Bronchial epithelial cell (primary cell): ENCODE results near the gene INSYN2B. TPM values are rescaled to one million over a fixed set of nuclear protein-coding genes. Genes with fewer than 3 reads are reported as not detected.

Experiments
- DNase-seq: peaks from one replicate; pipeline ENCODE4 v3.0.0-alpha.2; 2010; ENCODE audit warnings: low read depth
- FAIRE-seq: peaks from 2 replicates; lab custom pipeline; 2011; peaks lifted over from hg19 to GRCh38; lab: Jason Lieb, UNC
- H3K27me3 ChIP-seq: 2 replicates; pipeline ENCODE4 v1.5.1; 2011; ENCODE audit warnings: low read length; ENCODE audit not compliant: control insufficient read depth, insufficient read depth
- H3K36me3 ChIP-seq: 2 replicates; pipeline ENCODE4 v1.5.1; 2011; ENCODE audit warnings: low read length; ENCODE audit not compliant: control insufficient read depth, insufficient read depth
- H3K4me3 ChIP-seq: 2 replicates; pipeline ENCODE4 v1.5.1; 2011; ENCODE audit warnings: mild to moderate bottlenecking, low read depth, low read length, control low read depth
- total RNA-seq: library from RNA; depleted of rRNA; stranded (reverse); fragments of >200 nt; gene quantifications from 2 replicates; pipeline ENCODE4 v1.2.1, GENCODE V29; 2014
- TF ChIP-seq, protein P1 (sequence below): IDR thresholded peaks from 2 replicates; pipeline ENCODE4 v1.5.1; 2011; ENCODE audit warnings: mild to moderate bottlenecking, moderate library complexity, low read length, control low read depth, inconsistent platforms; ENCODE audit not compliant: insufficient read depth, severe bottlenecking

INSYN2B gene
- total RNA-seq, 1 donor from 2014 or later, result 0.53 TPM

DNA sequence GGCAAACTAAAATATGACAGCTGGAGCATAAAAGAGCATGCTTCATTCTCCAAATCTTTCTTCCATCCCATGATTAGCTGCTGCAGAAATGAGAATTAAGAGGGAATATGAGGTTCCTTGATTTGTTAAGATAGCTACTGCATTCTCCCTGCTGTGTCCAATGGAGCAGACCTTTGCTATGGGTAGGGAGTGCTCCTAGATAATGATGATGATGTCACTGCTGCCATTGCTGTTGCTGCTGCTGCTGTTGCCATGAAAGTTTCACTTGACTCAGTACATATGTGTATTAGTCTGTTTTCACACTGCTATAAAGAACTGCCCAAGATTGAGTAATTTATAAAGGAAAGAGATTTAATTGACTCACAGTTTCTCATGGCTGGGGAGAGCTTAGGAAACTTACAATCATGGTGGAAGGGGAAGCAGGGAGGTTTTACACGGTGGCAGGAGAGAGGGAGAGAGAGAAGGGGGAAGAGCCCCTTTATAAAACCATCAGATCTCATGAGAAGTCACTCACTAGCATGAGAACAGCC lies 128.9 kb downstream of the INSYN2B start:
- H3K36me3 ChIP-seq, result no peaks in the 10 kb centered on the region
- no peak overlapping the region for H3K4me3 ChIP-seq
- FAIRE-seq, result no peak
- H3K27me3 ChIP-seq, result no peaks in the 10 kb centered on the region
- TF ChIP-seq, protein P1, sequence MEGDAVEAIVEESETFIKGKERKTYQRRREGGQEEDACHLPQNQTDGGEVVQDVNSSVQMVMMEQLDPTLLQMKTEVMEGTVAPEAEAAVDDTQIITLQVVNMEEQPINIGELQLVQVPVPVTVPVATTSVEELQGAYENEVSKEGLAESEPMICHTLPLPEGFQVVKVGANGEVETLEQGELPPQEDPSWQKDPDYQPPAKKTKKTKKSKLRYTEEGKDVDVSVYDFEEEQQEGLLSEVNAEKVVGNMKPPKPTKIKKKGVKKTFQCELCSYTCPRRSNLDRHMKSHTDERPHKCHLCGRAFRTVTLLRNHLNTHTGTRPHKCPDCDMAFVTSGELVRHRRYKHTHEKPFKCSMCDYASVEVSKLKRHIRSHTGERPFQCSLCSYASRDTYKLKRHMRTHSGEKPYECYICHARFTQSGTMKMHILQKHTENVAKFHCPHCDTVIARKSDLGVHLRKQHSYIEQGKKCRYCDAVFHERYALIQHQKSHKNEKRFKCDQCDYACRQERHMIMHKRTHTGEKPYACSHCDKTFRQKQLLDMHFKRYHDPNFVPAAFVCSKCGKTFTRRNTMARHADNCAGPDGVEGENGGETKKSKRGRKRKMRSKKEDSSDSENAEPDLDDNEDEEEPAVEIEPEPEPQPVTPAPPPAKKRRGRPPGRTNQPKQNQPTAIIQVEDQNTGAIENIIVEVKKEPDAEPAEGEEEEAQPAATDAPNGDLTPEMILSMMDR, result no peak
- DNase-seq, result no peak

DNA sequence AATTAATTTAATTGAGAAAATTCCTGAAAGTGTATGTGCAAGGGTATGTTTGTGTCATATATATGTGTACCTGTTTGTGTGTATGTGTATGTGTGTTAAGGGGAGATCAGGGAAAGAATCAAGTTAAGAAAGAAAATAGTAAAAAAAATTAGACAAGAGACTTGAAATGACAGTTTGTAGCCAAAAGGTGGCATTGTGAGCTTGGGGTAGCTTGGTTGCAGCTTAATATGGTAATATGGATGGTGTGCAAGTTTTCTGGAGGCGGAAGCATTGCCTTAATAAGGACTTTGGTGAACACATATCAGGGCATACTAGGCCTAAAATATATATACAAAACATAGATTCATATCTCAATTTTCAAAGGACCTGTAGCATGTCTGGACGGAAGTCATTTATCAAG lies 129.9 kb downstream of the INSYN2B start:
- Histone ChIP-seq H3K27me3 (no peaks in the 10 kb centered on the region), H3K4me3 (no peak overlapping the region), H3K36me3 (no peaks in the 10 kb centered on the region)
- DNase-seq (no peak), FAIRE-seq (no peak)
- TF ChIP-seq, protein P1, result no peak

DNA sequence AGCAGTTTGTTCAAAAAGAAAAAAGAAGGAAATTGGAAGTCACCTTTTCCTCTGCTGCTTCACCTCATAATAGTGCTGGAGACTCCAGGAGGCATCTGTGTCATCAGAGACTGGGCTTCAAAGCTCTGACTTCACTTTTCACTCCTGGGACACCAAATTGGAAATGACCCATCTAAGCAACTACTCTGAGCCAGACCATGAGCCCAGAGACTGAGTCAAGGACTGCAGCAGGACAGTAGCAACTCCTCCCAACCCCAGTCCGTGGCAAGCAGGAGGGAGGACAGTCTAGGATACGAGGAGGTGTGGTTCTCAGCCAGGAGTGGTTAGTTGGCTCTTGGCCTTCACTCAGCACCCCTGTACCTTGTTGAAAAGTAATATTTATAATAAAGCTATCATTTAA lies 131.5 kb downstream of the INSYN2B start:
- Histone ChIP-seq H3K36me3 (no peaks in the 10 kb centered on the region), H3K27me3 (no peaks in the 10 kb centered on the region), H3K4me3 (no peak overlapping the region)
- no peak for FAIRE-seq
- TF ChIP-seq, protein P1, result no peak
- no peak for DNase-seq

DNA sequence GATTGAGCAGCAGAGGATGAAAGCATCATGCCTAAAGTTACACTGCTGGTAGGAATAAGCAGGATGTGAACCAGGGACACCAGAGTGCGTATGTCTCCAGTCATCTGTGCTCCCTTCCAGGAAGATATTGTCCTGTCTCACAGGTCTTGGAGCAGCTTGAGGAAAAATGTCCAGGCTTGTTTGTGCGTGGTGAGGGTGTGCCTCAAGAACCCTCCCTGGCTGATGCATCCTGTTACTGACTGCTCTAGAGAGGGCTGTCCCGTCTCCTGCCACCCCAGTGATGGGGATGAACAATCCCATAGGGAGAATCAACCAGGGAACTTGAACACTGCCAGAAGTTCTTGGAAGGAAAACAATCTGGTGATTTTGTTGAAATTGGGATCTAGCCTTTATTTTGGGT lies 132.0 kb downstream of the INSYN2B start:
- peak; percentile 90 for FAIRE-seq
- TF ChIP-seq, protein P1, result no peak
- peak; percentile 37 for DNase-seq
- no peaks in the 10 kb centered on the region for H3K27me3 ChIP-seq
- H3K36me3 ChIP-seq, result no peaks in the 10 kb centered on the region
- no peak overlapping the region for H3K4me3 ChIP-seq

DNA sequence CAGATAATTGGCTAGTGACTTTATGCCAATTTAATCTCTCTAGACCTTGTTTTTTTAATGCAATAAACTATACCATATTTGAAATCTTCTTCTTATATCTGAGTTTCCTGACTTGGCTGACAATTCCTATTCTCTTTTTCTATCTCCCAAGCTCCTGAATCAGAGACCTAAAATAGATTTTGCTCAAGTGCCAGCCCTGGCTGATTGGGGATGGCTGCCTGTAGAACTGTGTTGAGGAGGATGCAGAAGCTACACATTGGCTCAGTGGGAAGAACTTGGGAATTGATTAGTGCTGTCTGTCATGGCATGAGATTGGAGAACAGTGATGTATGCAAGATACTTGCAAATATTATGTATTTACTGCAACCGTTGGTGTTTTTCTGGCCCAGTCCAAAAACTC lies 132.8 kb downstream of the INSYN2B start:
- no peaks in the 10 kb centered on the region for H3K36me3 ChIP-seq
- no peaks in the 10 kb centered on the region for H3K27me3 ChIP-seq
- H3K4me3 ChIP-seq, result no peak overlapping the region
- TF ChIP-seq, protein P1, result no peak
- FAIRE-seq (no peak), DNase-seq (no peak)

DNA sequence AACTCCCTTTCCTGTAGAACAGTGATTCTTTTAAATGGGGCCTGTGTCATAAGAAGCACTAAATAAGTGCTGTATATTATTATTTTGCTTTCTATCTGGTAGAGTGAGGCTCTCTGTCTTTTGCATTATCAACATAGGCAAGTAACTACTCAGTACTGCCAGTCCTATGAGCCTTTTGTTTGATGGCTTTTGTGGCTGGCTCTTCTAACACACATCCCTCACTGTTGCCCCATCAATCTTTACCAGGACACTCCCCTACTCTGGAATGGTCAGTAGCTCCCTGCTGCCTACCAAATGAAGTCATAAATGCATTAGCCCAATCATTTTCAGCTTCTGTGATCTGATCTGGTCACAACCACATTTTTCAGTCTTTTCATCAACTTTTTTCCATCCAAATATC lies 137.6 kb downstream of the INSYN2B start:
- no peaks in the 10 kb centered on the region for H3K27me3 ChIP-seq
- peak; percentile 28 for FAIRE-seq

More for the DNA sequence above, 137.6 kb downstream of the INSYN2B start:
- no peak for DNase-seq
- H3K4me3 ChIP-seq, result no peak overlapping the region
- no peaks in the 10 kb centered on the region for H3K36me3 ChIP-seq
- TF ChIP-seq, protein P1, result no peak
